Colonic mucosa (tissue), 2 donors: ENCODE results near the gene FAM236C. TPM values are rescaled to one million over a fixed set of nuclear protein-coding genes. Genes with fewer than 3 reads are reported as not detected.

ENCODE experiments used
- total RNA-seq, 2 donors: library from RNA; stranded (reverse); fragmentation: NEBNext Ultra II Directional in 1 of 2; extraction: Animal tissue kit (Norgen Biotek cat#: 25700) in 1 of 2; gene quantifications; one replicate each; pipeline ENCODE4 v1.2.1, GENCODE V29; 2021
- donor health status: DM: no; HTN: no; CAD: no.
- donor health status: DM: no; HTN: no; CAD: no.

FAM236C gene
- total RNA-seq, 2 donors from 2014 or later, result not detected

Other genes with a start within 250 kb of the FAM236C start
- 1 to 10 TPM; 4.2 to 4.7 TPM for gene PHKA1, start 198.3 kb upstream of the FAM236C start, total RNA-seq
- gene DMRTC1B, start 135.7 kb upstream of the FAM236C start, total RNA-seq, result under 1 TPM in 1 of 2 donors, not detected in 1; 0.58 TPM
- not detected for gene FAM236B, start 130.0 kb upstream of the FAM236C start, total RNA-seq
- gene FAM236D, start 104.4 kb upstream of the FAM236C start, total RNA-seq, result not detected
- not detected for gene FAM236A, start 25.6 kb downstream of the FAM236C start, total RNA-seq
- under 1 TPM in 1 of 2 donors, not detected in 1; 0.27 TPM for gene DMRTC1, start 31.2 kb downstream of the FAM236C start, total RNA-seq
- gene PABPC1L2B, start 90.3 kb downstream of the FAM236C start, total RNA-seq, result not detected
- not detected for gene PABPC1L2A, start 166.9 kb downstream of the FAM236C start, total RNA-seq